SK-N-MC (cell line): ENCODE measurements around the gene MAN2B1.

ENCODE experiments used
- EZH2 ChIP-seq: fragments of 200-600 bp; sonication (generic); IDR thresholded peaks from one replicate; pipeline ENCODE4 v1.6.1; 2017; ENCODE audit warnings: antibody characterized with exemption
- FOXP2 ChIP-seq: optimal IDR thresholded peaks from 2 replicates; pipeline ENCODE3; 2011; ENCODE audit warnings: mild to moderate bottlenecking, moderate library complexity; ENCODE audit not compliant: insufficient read depth; ENCODE audit errors: extremely low read length, control extremely low read depth
- POLR2AphosphoS5 ChIP-seq: IDR thresholded peaks from 2 replicates; pipeline ENCODE4 v1.6.1; 2012; ENCODE audit warnings: mild to moderate bottlenecking, low read depth, low read length, borderline replicate concordance

DNA sequence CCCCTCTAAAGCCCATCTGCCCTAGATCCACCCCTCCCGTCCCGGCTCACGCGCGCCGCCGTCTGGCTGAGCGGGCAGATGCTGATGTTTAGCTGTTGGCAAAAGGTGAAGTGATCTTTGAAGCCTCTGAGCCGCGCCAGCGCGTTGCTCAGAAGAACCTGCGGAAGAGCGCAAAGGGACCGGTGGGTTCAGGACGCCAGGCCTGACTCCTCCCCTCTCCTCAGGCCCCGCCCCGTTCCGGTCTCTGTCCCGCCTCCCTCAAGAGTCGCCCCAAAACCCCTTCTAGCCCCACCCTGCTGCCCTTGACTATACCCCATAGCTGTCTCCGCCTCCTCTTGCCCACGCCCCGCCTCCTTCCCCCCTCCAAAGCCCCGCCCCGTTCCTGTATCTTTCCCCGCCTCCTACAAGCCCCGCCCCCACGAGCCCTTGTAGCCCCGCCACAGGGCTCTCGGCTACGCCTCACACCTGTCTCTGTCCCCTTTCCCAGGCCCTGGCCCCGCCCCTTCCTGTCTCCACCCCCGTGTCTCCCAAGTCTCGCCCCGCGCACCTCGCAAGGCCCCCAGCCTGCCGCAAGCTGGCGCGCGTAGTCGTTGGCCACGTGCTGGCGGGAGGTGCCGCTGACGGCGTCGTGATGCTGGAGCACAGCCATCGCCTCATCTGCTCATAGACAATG lies 9.5 kb downstream of the MAN2B1 start:
- no peak for TF ChIP-seq POLR2AphosphoS5
- no peak for TF ChIP-seq EZH2
- no peak for TF ChIP-seq FOXP2
